ENCODE results near the gene CLEC4F. TPM values are rescaled to one million over a fixed set of nuclear protein-coding genes. Genes with fewer than 3 reads are reported as not detected.
"Not testable (repeated sequence)": the region's sequence is repeated elsewhere in the genome, so short reads cannot be mapped to it uniquely, and the experiment has no call there.

Gene CLEC4F
- total RNA-seq, 1 donor from 2014 or later, result not detected

GRCh38 chr2:70801607-70802263 is 18.7 kb downstream of the CLEC4F start:
- Mint-ChIP-seq H3K4me1 (ENCODE audit: low read depth, unreplicated experiment) (no peaks in the 10 kb centered on the region), H3K36me3 (ENCODE audit: low read depth, unreplicated experiment) (peaks cover 4% of the 10 kb centered on the region), H3K27ac (ENCODE audit: unreplicated experiment) (no peak overlapping the region), H3K4me3 (ENCODE audit: unreplicated experiment) (no peak overlapping the region), H3K9me3 (ENCODE audit: unreplicated experiment) (peaks cover 27% of the 10 kb centered on the region), H3K27me3 (ENCODE audit: low read depth, unreplicated experiment) (peaks cover 17% of the 10 kb centered on the region)
- Histone ChIP-seq H3K4me1 (ENCODE audit: insufficient read depth, low read length) (no peaks in the 10 kb centered on the region), H3K36me3 (ENCODE audit: insufficient read depth, low read length) (no peaks in the 10 kb centered on the region), H4K20me1 (ENCODE audit: insufficient read depth, low read length) (no peaks in the 10 kb centered on the region), H3K79me2 (ENCODE audit: insufficient read depth, low read length) (no peaks in the 10 kb centered on the region), H3K4me2 (ENCODE audit: low read length) (no peak overlapping the region), H3K9me3 (ENCODE audit: insufficient read depth, low read depth, low read length) (no peaks in the 10 kb centered on the region), H3K27me3 (ENCODE audit: insufficient read depth, low read length) (peaks cover 21% of the 10 kb centered on the region), H3K4me3 (ENCODE audit: insufficient read depth, low read depth, low read length) (no peak overlapping the region), H3K27ac (ENCODE audit: low read depth, low read length) (no peak overlapping the region), H3K9ac (ENCODE audit: low read length) (no peak overlapping the region), H2AFZ (ENCODE audit: low read depth, low read length) (no peak overlapping the region)
- no peak for TF ChIP-seq EZH2 (IDR thresholded peaks at IDR 0.05; ENCODE audit: insufficient read depth, low read length)
- TF ChIP-seq, protein P1, sequence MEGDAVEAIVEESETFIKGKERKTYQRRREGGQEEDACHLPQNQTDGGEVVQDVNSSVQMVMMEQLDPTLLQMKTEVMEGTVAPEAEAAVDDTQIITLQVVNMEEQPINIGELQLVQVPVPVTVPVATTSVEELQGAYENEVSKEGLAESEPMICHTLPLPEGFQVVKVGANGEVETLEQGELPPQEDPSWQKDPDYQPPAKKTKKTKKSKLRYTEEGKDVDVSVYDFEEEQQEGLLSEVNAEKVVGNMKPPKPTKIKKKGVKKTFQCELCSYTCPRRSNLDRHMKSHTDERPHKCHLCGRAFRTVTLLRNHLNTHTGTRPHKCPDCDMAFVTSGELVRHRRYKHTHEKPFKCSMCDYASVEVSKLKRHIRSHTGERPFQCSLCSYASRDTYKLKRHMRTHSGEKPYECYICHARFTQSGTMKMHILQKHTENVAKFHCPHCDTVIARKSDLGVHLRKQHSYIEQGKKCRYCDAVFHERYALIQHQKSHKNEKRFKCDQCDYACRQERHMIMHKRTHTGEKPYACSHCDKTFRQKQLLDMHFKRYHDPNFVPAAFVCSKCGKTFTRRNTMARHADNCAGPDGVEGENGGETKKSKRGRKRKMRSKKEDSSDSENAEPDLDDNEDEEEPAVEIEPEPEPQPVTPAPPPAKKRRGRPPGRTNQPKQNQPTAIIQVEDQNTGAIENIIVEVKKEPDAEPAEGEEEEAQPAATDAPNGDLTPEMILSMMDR (IDR thresholded peaks at IDR 0.05; ENCODE audit: insufficient read depth, low read depth, low read length), result no peak
- FAIRE-seq, result no peak
- no peak for DNase-seq (ENCODE audit: low read depth)

DNA sequence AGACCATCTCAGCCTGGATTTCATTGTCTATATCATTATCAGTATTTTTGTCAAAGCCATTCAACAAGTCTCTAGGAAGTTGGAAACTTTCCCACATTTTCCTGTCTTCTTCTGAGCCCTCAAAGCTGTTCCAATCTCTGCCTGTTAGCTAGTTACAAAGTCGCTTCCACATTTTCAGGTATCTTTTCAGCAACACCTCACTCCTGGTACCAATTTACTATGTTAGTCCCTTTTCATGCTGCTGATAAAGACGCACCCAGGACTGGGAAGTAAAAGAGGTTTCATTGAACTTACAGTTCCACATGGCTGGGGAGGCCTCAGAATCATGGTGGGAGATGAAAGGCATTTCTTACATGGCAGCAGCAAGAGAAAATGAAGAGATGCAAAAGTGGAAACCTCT is 20.7 kb downstream of the CLEC4F start:
- peaks cover 27% of the 10 kb centered on the region for H3K9me3 Mint-ChIP-seq (ENCODE audit: unreplicated experiment)
- no peaks in the 10 kb centered on the region for H3K79me2 ChIP-seq (ENCODE audit: insufficient read depth, low read length)
- no peak overlapping the region for H3K4me3 Mint-ChIP-seq (ENCODE audit: unreplicated experiment)
- H3K4me1 Mint-ChIP-seq (ENCODE audit: low read depth, unreplicated experiment), result no peaks in the 10 kb centered on the region
- H3K4me1 ChIP-seq (ENCODE audit: insufficient read depth, low read length), result no peaks in the 10 kb centered on the region
- no peak for FAIRE-seq
- H3K27me3 ChIP-seq (ENCODE audit: insufficient read depth, low read length), result peaks cover 27% of the 10 kb centered on the region
- H3K9me3 ChIP-seq (ENCODE audit: insufficient read depth, low read depth, low read length), result no peaks in the 10 kb centered on the region
- no peak overlapping the region for H3K9ac ChIP-seq (ENCODE audit: low read length)
- H3K4me3 ChIP-seq (ENCODE audit: insufficient read depth, low read depth, low read length), result no peak overlapping the region
- H3K27ac ChIP-seq (ENCODE audit: low read depth, low read length), result no peak overlapping the region
- no peak overlapping the region for H2AFZ ChIP-seq (ENCODE audit: low read depth, low read length)
- TF ChIP-seq EZH2 (IDR thresholded peaks at IDR 0.05; ENCODE audit: insufficient read depth, low read length), result no peak
- TF ChIP-seq, protein P1 (IDR thresholded peaks at IDR 0.05; ENCODE audit: insufficient read depth, low read depth, low read length), result no peak
- H3K36me3 ChIP-seq (ENCODE audit: insufficient read depth, low read length), result no peaks in the 10 kb centered on the region
- H3K4me2 ChIP-seq (ENCODE audit: low read length), result no peak overlapping the region
- peaks cover 23% of the 10 kb centered on the region for H3K27me3 Mint-ChIP-seq (ENCODE audit: low read depth, unreplicated experiment)
- peaks cover 4% of the 10 kb centered on the region for H3K36me3 Mint-ChIP-seq (ENCODE audit: low read depth, unreplicated experiment)
- H3K27ac Mint-ChIP-seq (ENCODE audit: unreplicated experiment), result no peak overlapping the region
- no peak for DNase-seq (ENCODE audit: low read depth)
- H4K20me1 ChIP-seq (ENCODE audit: insufficient read depth, low read length), result no peaks in the 10 kb centered on the region

DNA sequence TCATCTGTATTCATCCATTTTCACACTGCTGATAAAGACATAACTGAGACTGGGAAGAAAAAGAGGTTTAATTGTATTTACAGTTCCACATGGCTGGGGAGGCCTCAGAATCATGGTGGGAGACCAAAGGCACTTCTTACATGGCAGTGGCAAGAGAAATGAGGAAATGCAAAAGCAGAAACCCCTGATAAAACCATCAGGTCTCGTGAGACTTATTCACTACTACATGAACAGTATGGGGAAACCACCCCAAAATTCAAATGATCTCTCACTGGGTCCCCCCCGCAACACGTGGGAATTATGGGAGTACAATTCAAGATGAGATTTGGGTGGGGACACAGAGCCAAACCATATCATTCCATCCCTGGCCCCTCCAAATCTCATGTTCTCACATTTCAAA is 22.4 kb downstream of the CLEC4F start:
- not testable (repeated sequence) for FAIRE-seq; H3K36me3 ChIP-seq (ENCODE audit: insufficient read depth, low read length); H3K9me3 ChIP-seq (ENCODE audit: insufficient read depth, low read depth, low read length); H3K27ac ChIP-seq (ENCODE audit: low read depth, low read length); H3K4me1 Mint-ChIP-seq (ENCODE audit: low read depth, unreplicated experiment); H3K4me1 ChIP-seq (ENCODE audit: insufficient read depth, low read length); H3K79me2 ChIP-seq (ENCODE audit: insufficient read depth, low read length); H3K27ac Mint-ChIP-seq (ENCODE audit: unreplicated experiment); H3K9ac ChIP-seq (ENCODE audit: low read length); H3K4me3 Mint-ChIP-seq (ENCODE audit: unreplicated experiment); H3K4me3 ChIP-seq (ENCODE audit: insufficient read depth, low read depth, low read length); H2AFZ ChIP-seq (ENCODE audit: low read depth, low read length); DNase-seq (ENCODE audit: low read depth); H3K36me3 Mint-ChIP-seq (ENCODE audit: low read depth, unreplicated experiment); H4K20me1 ChIP-seq (ENCODE audit: insufficient read depth, low read length); H3K4me2 ChIP-seq (ENCODE audit: low read length)
- H3K9me3 Mint-ChIP-seq (ENCODE audit: unreplicated experiment), result peaks cover 27% of the 10 kb centered on the region
- H3K27me3 ChIP-seq (ENCODE audit: insufficient read depth, low read length), result peaks cover 40% of the 10 kb centered on the region
- peaks cover 34% of the 10 kb centered on the region for H3K27me3 Mint-ChIP-seq (ENCODE audit: low read depth, unreplicated experiment)

Data from astrocyte (in vitro differentiated cells and primary cell).